ENCODE data around the gene NUP93. TPM values are rescaled to one million over a fixed set of nuclear protein-coding genes. Genes with fewer than 3 reads are reported as not detected.

The NUP93 gene
- total RNA-seq, 5 donors from 2014 or later (not counting 1 experiment from before 2014, with no cell fraction given), result 52.6 to 72.4 (median 60.5) TPM

GRCh38 chr16:56878282-56878854, 148.4 kb downstream of the NUP93 start:
- DNase-seq (no peak), ATAC-seq (replicated peaks in 1 of 4) (no peak)
- Mint-ChIP-seq H3K9me3 (no peaks in the 10 kb centered on the region), H3K4me1 (no peaks in the 10 kb centered on the region), H3K27ac (no peak overlapping the region), H3K27me3 (no peaks in the 10 kb centered on the region), H3K4me3 (no peak overlapping the region), H3K36me3 (no peaks in the 10 kb centered on the region)
- no peak overlapping the region for H3K4me3 ChIP-seq (ENCODE audit: control insufficient read depth in 1 of 2, extremely low read depth in 1 of 2, low read length in 1 of 2)
- no peaks in the 10 kb centered on the region for H3K36me3 ChIP-seq (ENCODE audit: control insufficient read depth in 2 of 2, extremely low read depth in 1 of 2, insufficient read depth in 1 of 2, low read length in 1 of 2)
- no peaks in the 10 kb centered on the region for H3K9me3 ChIP-seq
- no peak overlapping the region for H3K27ac ChIP-seq (ENCODE audit: low read length)
- peaks cover 0 to 3% of the 10 kb centered on the region in 2 experiments for H3K27me3 ChIP-seq (replicated peaks in 1 of 2; ENCODE audit: control insufficient read depth in 2 of 2, extremely low read depth in 1 of 2, insufficient read depth in 2 of 2, low read length in 1 of 2)
- CTCF ChIA-PET, result no interaction called here
- POLR2A ChIA-PET, result no interaction called here
- H3K4me1 ChIP-seq (ENCODE audit: control insufficient read depth in 1 of 2, extremely low read depth in 1 of 2, insufficient read depth in 2 of 2, low read length in 2 of 2), result no peaks in the 10 kb centered on the region
- 86% methylated on average over 8 of the region's 8 CpGs for WGBS (ENCODE audit: insufficient coverage)

- no peaks in the 10 kb centered on the region for H3K9me3 ChIP-seq
- H3K4me1 ChIP-seq (ENCODE audit: control insufficient read depth in 1 of 2, extremely low read depth in 1 of 2, insufficient read depth in 2 of 2, low read length in 2 of 2), result no peaks in the 10 kb centered on the region
- no peaks in the 10 kb centered on the region for H3K4me1 Mint-ChIP-seq
- H3K36me3 Mint-ChIP-seq, result no peaks in the 10 kb centered on the region
- DNase-seq, result no peak
- H3K27me3 Mint-ChIP-seq, result no peaks in the 10 kb centered on the region
- no peaks in the 10 kb centered on the region for H3K36me3 ChIP-seq (ENCODE audit: control insufficient read depth in 2 of 2, extremely low read depth in 1 of 2, insufficient read depth in 1 of 2, low read length in 1 of 2)
- no peak overlapping the region for H3K4me3 Mint-ChIP-seq
- ATAC-seq (replicated peaks in 1 of 4), result no peak
- POLR2A ChIA-PET, result no interaction called here
- no peak overlapping the region for H3K27ac ChIP-seq (ENCODE audit: low read length)
- H3K27ac Mint-ChIP-seq, result no peak overlapping the region
- peaks cover 0 to 3% of the 10 kb centered on the region in 2 experiments for H3K27me3 ChIP-seq (replicated peaks in 1 of 2; ENCODE audit: control insufficient read depth in 2 of 2, extremely low read depth in 1 of 2, insufficient read depth in 2 of 2, low read length in 1 of 2)
- CTCF ChIA-PET, result no interaction called here
- no peaks in the 10 kb centered on the region for H3K9me3 Mint-ChIP-seq
- H3K4me3 ChIP-seq (ENCODE audit: control insufficient read depth in 1 of 2, extremely low read depth in 1 of 2, low read length in 1 of 2), result no peak overlapping the region
- 70% methylated on average over 2 of the region's 9 CpGs for WGBS (ENCODE audit: insufficient coverage)
Measured at GRCh38 chr16:56879276-56879675, 149.3 kb downstream of the NUP93 start.

GRCh38 chr16:56880176-56880575, 150.2 kb downstream of the NUP93 start:
- Mint-ChIP-seq H3K27ac (no peak overlapping the region), H3K9me3 (no peaks in the 10 kb centered on the region), H3K4me1 (no peaks in the 10 kb centered on the region), H3K27me3 (no peaks in the 10 kb centered on the region), H3K36me3 (no peaks in the 10 kb centered on the region), H3K4me3 (no peak overlapping the region)
- 94% methylated on average over 7 of the region's 12 CpGs for WGBS (ENCODE audit: insufficient coverage)
- Histone ChIP-seq H3K4me3 (ENCODE audit: control insufficient read depth in 1 of 2, extremely low read depth in 1 of 2, low read length in 1 of 2) (no peak overlapping the region), H3K36me3 (ENCODE audit: control insufficient read depth in 2 of 2, extremely low read depth in 1 of 2, insufficient read depth in 1 of 2, low read length in 1 of 2) (no peaks in the 10 kb centered on the region), H3K27ac (ENCODE audit: low read length) (no peak overlapping the region), H3K4me1 (ENCODE audit: control insufficient read depth in 1 of 2, extremely low read depth in 1 of 2, insufficient read depth in 2 of 2, low read length in 2 of 2) (no peaks in the 10 kb centered on the region), H3K27me3 (replicated peaks in 1 of 2; ENCODE audit: control insufficient read depth in 2 of 2, extremely low read depth in 1 of 2, insufficient read depth in 2 of 2, low read length in 1 of 2) (peaks cover 0 to 3% of the 10 kb centered on the region in 2 experiments), H3K9me3 (no peaks in the 10 kb centered on the region)
- ATAC-seq (replicated peaks in 1 of 4) (no peak), DNase-seq (no peak)
- ChIA-PET CTCF (no interaction called here), POLR2A (no interaction called here)

- 83% methylated on average over 1 of the region's 4 CpGs for WGBS (ENCODE audit: insufficient coverage)
- ATAC-seq (replicated peaks in 1 of 4), result no peak
- ChIA-PET POLR2A (no interaction called here), CTCF (no interaction called here)
- Mint-ChIP-seq H3K36me3 (no peaks in the 10 kb centered on the region), H3K4me1 (no peaks in the 10 kb centered on the region), H3K9me3 (no peaks in the 10 kb centered on the region), H3K27me3 (no peaks in the 10 kb centered on the region), H3K27ac (no peak overlapping the region), H3K4me3 (no peak overlapping the region)
- no peak for DNase-seq
- H3K27ac ChIP-seq (ENCODE audit: low read length), result no peak overlapping the region
- H3K27me3 ChIP-seq (replicated peaks in 1 of 2; ENCODE audit: control insufficient read depth in 2 of 2, extremely low read depth in 1 of 2, insufficient read depth in 2 of 2, low read length in 1 of 2), result peaks cover 0 to 3% of the 10 kb centered on the region in 2 experiments
- H3K36me3 ChIP-seq (ENCODE audit: control insufficient read depth in 2 of 2, extremely low read depth in 1 of 2, insufficient read depth in 1 of 2, low read length in 1 of 2), result no peaks in the 10 kb centered on the region
- H3K9me3 ChIP-seq, result no peaks in the 10 kb centered on the region
- H3K4me1 ChIP-seq (ENCODE audit: control insufficient read depth in 1 of 2, extremely low read depth in 1 of 2, insufficient read depth in 2 of 2, low read length in 2 of 2), result no peaks in the 10 kb centered on the region
- H3K4me3 ChIP-seq (ENCODE audit: control insufficient read depth in 1 of 2, extremely low read depth in 1 of 2, low read length in 1 of 2), result no peak overlapping the region
Measured at GRCh38 chr16:56880685-56881084, 150.8 kb downstream of the NUP93 start.

- ChIA-PET POLR2A (interaction anchor here in 1 of 2 donors (0.5 to 0.6 kb wide), 2 partner anchors 23 to 79 kb away, joined by 3 to 4 read pairs; no protein-coding TSS in a partner anchor), CTCF (no interaction called here)
- Histone ChIP-seq H3K4me3 (ENCODE audit: control insufficient read depth in 1 of 2, extremely low read depth in 1 of 2, low read length in 1 of 2) (no peak overlapping the region), H3K9me3 (no peaks in the 10 kb centered on the region), H3K27ac (ENCODE audit: low read length) (no peak overlapping the region), H3K27me3 (replicated peaks in 1 of 2; ENCODE audit: control insufficient read depth in 2 of 2, extremely low read depth in 1 of 2, insufficient read depth in 2 of 2, low read length in 1 of 2) (no peaks in the 10 kb centered on the region), H3K4me1 (ENCODE audit: control insufficient read depth in 1 of 2, extremely low read depth in 1 of 2, insufficient read depth in 2 of 2, low read length in 2 of 2) (no peaks in the 10 kb centered on the region), H3K36me3 (ENCODE audit: control insufficient read depth in 2 of 2, extremely low read depth in 1 of 2, insufficient read depth in 1 of 2, low read length in 1 of 2) (no peaks in the 10 kb centered on the region)
- ATAC-seq (replicated peaks in 1 of 4) (no peak), DNase-seq (no peak)
- H3K36me3 Mint-ChIP-seq, result no peaks in the 10 kb centered on the region
- H3K27ac Mint-ChIP-seq, result no peak overlapping the region
- no peaks in the 10 kb centered on the region for H3K27me3 Mint-ChIP-seq
- H3K9me3 Mint-ChIP-seq, result no peaks in the 10 kb centered on the region
- H3K4me1 Mint-ChIP-seq, result no peaks in the 10 kb centered on the region
- no peak overlapping the region for H3K4me3 Mint-ChIP-seq
- WGBS (ENCODE audit: insufficient coverage), result 80% methylated on average over 1 of the region's 8 CpGs
Measured at GRCh38 chr16:56882077-56882800, 152.3 kb downstream of the NUP93 start.

GRCh38 chr16:56883586-56883985, 153.7 kb downstream of the NUP93 start:
- H3K27me3 Mint-ChIP-seq, result no peaks in the 10 kb centered on the region
- no peaks in the 10 kb centered on the region for H3K4me1 Mint-ChIP-seq
- ATAC-seq (replicated peaks in 1 of 4), result no peak
- Histone ChIP-seq H3K27ac (ENCODE audit: low read length) (no peak overlapping the region), H3K36me3 (ENCODE audit: control insufficient read depth in 2 of 2, extremely low read depth in 1 of 2, insufficient read depth in 1 of 2, low read length in 1 of 2) (no peaks in the 10 kb centered on the region), H3K27me3 (replicated peaks in 1 of 2; ENCODE audit: control insufficient read depth in 2 of 2, extremely low read depth in 1 of 2, insufficient read depth in 2 of 2, low read length in 1 of 2) (peaks cover 0 to 2% of the 10 kb centered on the region in 2 experiments), H3K9me3 (no peaks in the 10 kb centered on the region), H3K4me1 (ENCODE audit: control insufficient read depth in 1 of 2, extremely low read depth in 1 of 2, insufficient read depth in 2 of 2, low read length in 2 of 2) (no peaks in the 10 kb centered on the region), H3K4me3 (ENCODE audit: control insufficient read depth in 1 of 2, extremely low read depth in 1 of 2, low read length in 1 of 2) (no peak overlapping the region)
- H3K9me3 Mint-ChIP-seq, result no peaks in the 10 kb centered on the region
- ChIA-PET POLR2A (interaction anchor here in 1 of 2 donors (0.6 to 1.1 kb wide), 2 partner anchors 9 to 450 kb away, joined by 3 read pairs; no protein-coding TSS in a partner anchor), CTCF (interaction anchor here in 1 of 2 donors (1.0 kb wide), 1 partner anchor 15 kb away, joined by 4 read pairs; no protein-coding TSS in a partner anchor)
- no peak overlapping the region for H3K4me3 Mint-ChIP-seq
- H3K27ac Mint-ChIP-seq, result no peak overlapping the region
- H3K36me3 Mint-ChIP-seq, result no peaks in the 10 kb centered on the region
- no peak for DNase-seq
- 88% methylated on average over 2 of the region's 2 CpGs for WGBS (ENCODE audit: insufficient coverage)

Measured in T-cell (primary cell).